HL-60 (cell line): ENCODE measurements around the gene OXSR1.

Experiments
- DNase-seq, 2 experiments: peaks; one replicate each; pipeline ENCODE4 v3.0.0-alpha.2; 2010 to 2020; ENCODE audit warnings: low read depth in 1 of 2, low spot score in 1 of 2
- H3K27ac ChIP-seq: fragments of 250-450 bp; sonication (Bioruptor Pico); replicated peaks from 2 replicates; pipeline ENCODE4 v1.5.1; 2020; ENCODE audit warnings: mild to moderate bottlenecking, moderate library complexity
- H3K27me3 ChIP-seq: fragments of 250-450 bp; sonication (Bioruptor Pico); 2 replicates; pipeline ENCODE4 v1.5.1; 2021; ENCODE audit warnings: mild to moderate bottlenecking, moderate library complexity; ENCODE audit not compliant: insufficient read depth, poor library complexity, severe bottlenecking
- H3K4me3 ChIP-seq: replicated peaks from 2 replicates; pipeline ENCODE4 v1.5.1; 2011; ENCODE audit warnings: mild to moderate bottlenecking, control low read depth, low read length; ENCODE audit not compliant: insufficient read depth
- GABPA ChIP-seq: IDR thresholded peaks from 2 replicates; pipeline ENCODE4 v1.6.1; 2012; ENCODE audit warnings: low read depth
- POLR2AphosphoS5 ChIP-seq: IDR thresholded peaks from 2 replicates; pipeline ENCODE4 v1.6.1; 2012; ENCODE audit warnings: low read depth
- SPI1 ChIP-seq: IDR thresholded peaks from 2 replicates; pipeline ENCODE4 v1.6.1; 2012; ENCODE audit warnings: low read depth, mild to moderate bottlenecking, borderline replicate concordance
- TF ChIP-seq, protein P1 (sequence below): IDR thresholded peaks from 2 replicates; pipeline ENCODE4 v1.6.1; 2012; ENCODE audit warnings: low read depth; ENCODE audit not compliant: insufficient replicate concordance
- TF ChIP-seq, protein P2 (sequence below): IDR thresholded peaks from one replicate; pipeline ENCODE4 v1.5.1; 2011; ENCODE audit warnings: low read length, control low read depth, inconsistent platforms; ENCODE audit not compliant: insufficient read depth

Gene OXSR1

GRCh38 chr3:38168151-38169026 is 3.1 kb downstream of the OXSR1 start:
- TF ChIP-seq GABPA (no peak), POLR2AphosphoS5 (no peak), SPI1 (no peak)
- TF ChIP-seq, protein P1, sequence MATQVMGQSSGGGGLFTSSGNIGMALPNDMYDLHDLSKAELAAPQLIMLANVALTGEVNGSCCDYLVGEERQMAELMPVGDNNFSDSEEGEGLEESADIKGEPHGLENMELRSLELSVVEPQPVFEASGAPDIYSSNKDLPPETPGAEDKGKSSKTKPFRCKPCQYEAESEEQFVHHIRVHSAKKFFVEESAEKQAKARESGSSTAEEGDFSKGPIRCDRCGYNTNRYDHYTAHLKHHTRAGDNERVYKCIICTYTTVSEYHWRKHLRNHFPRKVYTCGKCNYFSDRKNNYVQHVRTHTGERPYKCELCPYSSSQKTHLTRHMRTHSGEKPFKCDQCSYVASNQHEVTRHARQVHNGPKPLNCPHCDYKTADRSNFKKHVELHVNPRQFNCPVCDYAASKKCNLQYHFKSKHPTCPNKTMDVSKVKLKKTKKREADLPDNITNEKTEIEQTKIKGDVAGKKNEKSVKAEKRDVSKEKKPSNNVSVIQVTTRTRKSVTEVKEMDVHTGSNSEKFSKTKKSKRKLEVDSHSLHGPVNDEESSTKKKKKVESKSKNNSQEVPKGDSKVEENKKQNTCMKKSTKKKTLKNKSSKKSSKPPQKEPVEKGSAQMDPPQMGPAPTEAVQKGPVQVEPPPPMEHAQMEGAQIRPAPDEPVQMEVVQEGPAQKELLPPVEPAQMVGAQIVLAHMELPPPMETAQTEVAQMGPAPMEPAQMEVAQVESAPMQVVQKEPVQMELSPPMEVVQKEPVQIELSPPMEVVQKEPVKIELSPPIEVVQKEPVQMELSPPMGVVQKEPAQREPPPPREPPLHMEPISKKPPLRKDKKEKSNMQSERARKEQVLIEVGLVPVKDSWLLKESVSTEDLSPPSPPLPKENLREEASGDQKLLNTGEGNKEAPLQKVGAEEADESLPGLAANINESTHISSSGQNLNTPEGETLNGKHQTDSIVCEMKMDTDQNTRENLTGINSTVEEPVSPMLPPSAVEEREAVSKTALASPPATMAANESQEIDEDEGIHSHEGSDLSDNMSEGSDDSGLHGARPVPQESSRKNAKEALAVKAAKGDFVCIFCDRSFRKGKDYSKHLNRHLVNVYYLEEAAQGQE: no peak
- TF ChIP-seq, protein P2, sequence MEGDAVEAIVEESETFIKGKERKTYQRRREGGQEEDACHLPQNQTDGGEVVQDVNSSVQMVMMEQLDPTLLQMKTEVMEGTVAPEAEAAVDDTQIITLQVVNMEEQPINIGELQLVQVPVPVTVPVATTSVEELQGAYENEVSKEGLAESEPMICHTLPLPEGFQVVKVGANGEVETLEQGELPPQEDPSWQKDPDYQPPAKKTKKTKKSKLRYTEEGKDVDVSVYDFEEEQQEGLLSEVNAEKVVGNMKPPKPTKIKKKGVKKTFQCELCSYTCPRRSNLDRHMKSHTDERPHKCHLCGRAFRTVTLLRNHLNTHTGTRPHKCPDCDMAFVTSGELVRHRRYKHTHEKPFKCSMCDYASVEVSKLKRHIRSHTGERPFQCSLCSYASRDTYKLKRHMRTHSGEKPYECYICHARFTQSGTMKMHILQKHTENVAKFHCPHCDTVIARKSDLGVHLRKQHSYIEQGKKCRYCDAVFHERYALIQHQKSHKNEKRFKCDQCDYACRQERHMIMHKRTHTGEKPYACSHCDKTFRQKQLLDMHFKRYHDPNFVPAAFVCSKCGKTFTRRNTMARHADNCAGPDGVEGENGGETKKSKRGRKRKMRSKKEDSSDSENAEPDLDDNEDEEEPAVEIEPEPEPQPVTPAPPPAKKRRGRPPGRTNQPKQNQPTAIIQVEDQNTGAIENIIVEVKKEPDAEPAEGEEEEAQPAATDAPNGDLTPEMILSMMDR: no peak
- no peak overlapping the region for H3K27ac ChIP-seq
- H3K27me3 ChIP-seq: no peaks in the 10 kb centered on the region
- no peak for DNase-seq
- no peak overlapping the region for H3K4me3 ChIP-seq

DNA sequence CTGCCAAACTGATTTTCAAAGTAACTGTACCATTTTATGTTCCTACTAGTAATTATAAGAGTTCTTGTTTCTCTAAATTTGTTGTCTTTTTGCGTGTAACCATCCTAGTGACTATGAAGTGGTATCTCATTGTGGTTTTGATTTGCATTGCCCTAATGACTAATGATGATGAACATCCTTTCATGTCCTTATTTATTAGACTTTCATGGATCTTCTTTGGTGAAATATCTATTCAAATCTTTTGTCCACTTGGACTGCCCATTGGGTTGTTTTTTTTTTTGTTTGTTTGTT is 3.6 kb downstream of the OXSR1 start:
- TF ChIP-seq SPI1 (no peak), GABPA (no peak), POLR2AphosphoS5 (no peak)
- TF ChIP-seq, protein P1: no peak
- TF ChIP-seq, protein P2: no peak
- H3K27me3 ChIP-seq: no peaks in the 10 kb centered on the region
- no peak overlapping the region for H3K4me3 ChIP-seq
- no peak overlapping the region for H3K27ac ChIP-seq
- no peak for DNase-seq

DNA sequence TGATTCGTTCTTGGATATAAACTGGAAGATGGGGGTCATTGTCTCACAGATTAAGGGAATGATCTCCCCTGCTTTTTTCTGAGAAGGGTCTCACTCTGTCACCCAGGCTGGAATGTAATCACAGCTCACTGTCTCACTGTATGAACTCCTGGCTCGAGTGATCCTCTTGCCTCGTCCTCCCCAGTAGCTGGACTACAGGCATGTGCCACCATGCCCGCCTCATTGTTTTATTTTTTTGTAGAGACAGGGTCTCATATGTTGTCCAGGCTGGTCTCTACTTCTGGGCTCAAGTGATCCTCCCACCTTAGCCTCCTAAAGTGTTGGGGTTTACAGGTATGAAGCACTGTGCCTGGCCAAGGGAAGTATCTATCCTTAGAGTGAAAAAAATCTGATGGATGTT is 5.4 kb downstream of the OXSR1 start:
- H3K4me3 ChIP-seq: no peak overlapping the region
- H3K27me3 ChIP-seq: no peaks in the 10 kb centered on the region
- no peak for DNase-seq
- TF ChIP-seq POLR2AphosphoS5 (no peak), GABPA (no peak), SPI1 (no peak)
- TF ChIP-seq, protein P1: no peak
- TF ChIP-seq, protein P2: no peak
- no peak overlapping the region for H3K27ac ChIP-seq
